GM12878 (cell line): Measurements from ENCODE around the gene POLA2. TPM values are rescaled to one million over a fixed set of nuclear protein-coding genes. Genes with fewer than 3 reads are reported as not detected.

Experiments
- ATAC-seq: fragments of 200-7000 bp; cut with Tn5 transposase; 3 replicates; pipeline ENCODE4 v1.9.1; 2020; ENCODE audit warnings: mild to moderate bottlenecking, moderate library complexity
- BruUV-seq: library from RNA; stranded (reverse); fragments of 400-500 nt; replicated peaks from 2 replicates; lab custom pipeline; 2021; lab: Mats Ljungman, UMichigan
- CTCF ChIA-PET: fragments of 300-600 bp; sonication (Branson Sonifier 250); formaldehyde crosslinking; extraction: SDS; loops from one replicate; lab custom pipeline; 2021; ENCODE audit warnings: inconsistent platforms; lab: Yijun Ruan, JAX
- POLR2A ChIA-PET: fragments of 350-600 bp; formaldehyde crosslinking; extraction: SDS; loops from one replicate; lab custom pipeline; 2021; ENCODE audit warnings: inconsistent platforms; lab: Charles Lee
- RAD21 ChIA-PET: fragments of 300-600 bp; sonication (Branson Sonifier 250); formaldehyde crosslinking; loops from one replicate; lab custom pipeline; 2023; ENCODE audit warnings: antibody characterized with exemption; ENCODE audit not compliant: unreplicated experiment; lab: Charles Lee
- SMC1A ChIA-PET: fragments of 300-600 bp; sonication (Branson Sonifier 250); formaldehyde crosslinking; loops from one replicate; lab custom pipeline; 2023; ENCODE audit not compliant: unreplicated experiment, uncharacterized antibody; lab: Charles Lee
- DNase-seq: peaks from one replicate; pipeline ENCODE4 v3.0.0-alpha.2; 2011; ENCODE audit warnings: low read depth, low spot score
- FAIRE-seq: peaks from 3 replicates; lab custom pipeline; 2011; peaks lifted over from hg19 to GRCh38; lab: Jason Lieb, UNC
- H2AFZ ChIP-seq: 2 replicates; pipeline ENCODE4 v1.6.0; 2011; ENCODE audit warnings: low read depth, low read length, control low read depth; ENCODE audit not compliant: control insufficient read depth
- H3K27ac ChIP-seq: 2 replicates; pipeline ENCODE4 v1.5.1; 2011; ENCODE audit warnings: control low read depth; ENCODE audit not compliant: control insufficient read depth, insufficient read depth
- H3K27me3 ChIP-seq, 2 experiments: replicated peaks in 1 of 2; 2 replicates each; pipeline versions ENCODE4 v1.6.0 to v1.6.1; 2011; ENCODE audit warnings: low read length in 1 of 2; ENCODE audit not compliant: control insufficient read depth in 2 of 2, insufficient read depth in 2 of 2
- H3K36me3 ChIP-seq, 2 experiments: 2 replicates each; pipeline ENCODE4 v1.5.1; 2011; ENCODE audit warnings: low read length in 1 of 2; ENCODE audit not compliant: control insufficient read depth in 2 of 2, insufficient read depth in 2 of 2
- H3K4me1 ChIP-seq: 2 replicates; pipeline ENCODE4 v1.6.1; 2011; ENCODE audit warnings: mild to moderate bottlenecking, low read length, moderate library complexity, mixed read lengths; ENCODE audit not compliant: control insufficient read depth, insufficient read depth
- H3K4me2 ChIP-seq: 2 replicates; pipeline ENCODE4 v1.6.0; 2011; ENCODE audit warnings: control low read depth; ENCODE audit not compliant: control insufficient read depth, insufficient read depth
- H3K4me3 ChIP-seq: fragments of 200-600 bp; sonication (generic); 2 replicates; pipeline ENCODE4 v1.5.1; 2016
- H3K79me2 ChIP-seq: 2 replicates; pipeline ENCODE4 v1.6.0; 2011; ENCODE audit warnings: low read length; ENCODE audit not compliant: control insufficient read depth, insufficient read depth
- H3K9ac ChIP-seq: 2 replicates; pipeline ENCODE4 v1.8.0; 2011; ENCODE audit warnings: low read length, control low read depth, mixed read lengths; ENCODE audit not compliant: control insufficient read depth, insufficient read depth
- H3K9me3 ChIP-seq: replicated peaks from 3 replicates; pipeline ENCODE4 v1.5.1; 2011; ENCODE audit warnings: mild to moderate bottlenecking, low read length; ENCODE audit not compliant: control insufficient read depth, insufficient read depth
- H4K20me1 ChIP-seq: 2 replicates; pipeline ENCODE4 v1.6.0; 2011; ENCODE audit not compliant: control insufficient read depth, insufficient read depth
- CBFB ChIP-seq: IDR thresholded peaks from 2 replicates; pipeline ENCODE4 v1.6.1; 2016; ENCODE audit warnings: antibody characterized with exemption, low read depth
- FOXM1 ChIP-seq: IDR thresholded peaks from 2 replicates; pipeline ENCODE4 v1.6.1; 2012; ENCODE audit warnings: low read depth, mild to moderate bottlenecking, inconsistent platforms, low read length, moderate library complexity
- RCOR1 ChIP-seq: conservative IDR thresholded peaks from 2 replicates; pipeline ENCODE4 v1.6.1; 2012; ENCODE audit warnings: low read depth, low read length, improper control_type of control experiment
- TBL1XR1 ChIP-seq: IDR thresholded peaks from 2 replicates; pipeline ENCODE4 v1.6.1; 2012; ENCODE audit warnings: low read depth, low read length, improper control_type of control experiment
- WGBS: methylation state at CpG from one replicate; pipeline ENCODE4 v1.1.6; 2016; ENCODE audit warnings: low lambda C conversion rate; ENCODE audit not compliant: insufficient replicate concordance, insufficient coverage; ENCODE audit errors: missing lambda C conversion rate; 5-methylcytosine and 5-hydroxymethylcytosine counted together
- in situ Hi-C: fragments of 300-500 bp; cut with MboI; formaldehyde crosslinking; loops from 9 replicates; pipeline ENCODE4 v1.14.3; 2018; ENCODE audit warnings: mixed read lengths
- intact Hi-C: fragments of 100-400 bp; cut with micrococcal nuclease; formaldehyde crosslinking; loops from one replicate; pipeline ENCODE4 v1.14.2; 2022; ENCODE audit not compliant: unreplicated experiment
- polyA plus RNA-seq, 11 experiments: library from polyadenylated mRNA; depleted of rRNA in 4 of 11; unstranded in 6 of 11; stranded (reverse) in 5 of 11; fragments of >200 nt; fragmentation: Nextera tagmentation in 4 of 11; fragmentation: Illumina TruSeq in 1 of 11; extraction: Ambion mirVana in 4 of 11; extraction: Trizol in 1 of 11; gene quantifications; 1 replicate in 1 of 11; 2 replicates in 10 of 11; pipeline versions ENCODE4 v1.2.1 to v1.2.3, GENCODE V29; 2011 to 2016; ENCODE audit warnings: inconsistent platforms in 2 of 11, missing spikeins in 2 of 11, low read depth in 1 of 11
- total RNA-seq, 4 experiments: library from RNA; depleted of rRNA in 3 of 4; stranded (reverse); fragments of >200 nt in 3 of 4; fragmentation: Illumina TruSeq in 1 of 4; extraction: Trizol in 1 of 4; gene quantifications; 2 replicates each; pipeline versions ENCODE4 v1.2.1 to v1.2.3, GENCODE V29; 2013 to 2021
- TF ChIP-seq, protein P1 (sequence below): fragments of 450-650 bp; IDR thresholded peaks from 2 replicates; pipeline ENCODE4 v1.6.1; 2017; ENCODE audit warnings: mild to moderate bottlenecking

The POLA2 gene
- total and polyA plus RNA-seq, 10 of the 15 experiments (the other 5 are each of a cell fraction or from before 2014, with no cell fraction given): 4.2 to 121 (median 56.2) TPM

DNA sequence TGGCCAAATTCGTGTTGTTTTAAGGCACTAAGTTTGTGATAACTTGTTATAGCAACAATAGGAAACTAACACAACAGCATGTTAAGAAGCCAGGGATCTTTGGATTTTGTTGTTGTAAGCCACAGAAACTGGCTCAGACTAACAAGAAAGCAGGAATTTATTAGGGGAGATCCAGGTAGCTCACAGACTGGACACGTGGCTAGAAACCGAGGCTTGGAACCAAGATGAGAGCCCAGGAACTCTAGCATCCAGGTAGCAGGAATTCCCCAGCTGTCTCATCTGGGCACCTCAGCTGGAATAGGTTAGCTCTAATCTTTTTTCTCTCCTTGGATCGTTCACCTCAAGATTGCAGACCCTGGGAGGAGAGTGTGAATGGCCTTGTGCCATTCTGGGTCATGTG is 24.9 kb downstream of the POLA2 start:
- no peaks in the 10 kb centered on the region for H3K27me3 ChIP-seq
- H3K4me1 ChIP-seq: peaks cover 15% of the 10 kb centered on the region
- no peaks in the 10 kb centered on the region for H3K79me2 ChIP-seq
- TF ChIP-seq, protein P1, sequence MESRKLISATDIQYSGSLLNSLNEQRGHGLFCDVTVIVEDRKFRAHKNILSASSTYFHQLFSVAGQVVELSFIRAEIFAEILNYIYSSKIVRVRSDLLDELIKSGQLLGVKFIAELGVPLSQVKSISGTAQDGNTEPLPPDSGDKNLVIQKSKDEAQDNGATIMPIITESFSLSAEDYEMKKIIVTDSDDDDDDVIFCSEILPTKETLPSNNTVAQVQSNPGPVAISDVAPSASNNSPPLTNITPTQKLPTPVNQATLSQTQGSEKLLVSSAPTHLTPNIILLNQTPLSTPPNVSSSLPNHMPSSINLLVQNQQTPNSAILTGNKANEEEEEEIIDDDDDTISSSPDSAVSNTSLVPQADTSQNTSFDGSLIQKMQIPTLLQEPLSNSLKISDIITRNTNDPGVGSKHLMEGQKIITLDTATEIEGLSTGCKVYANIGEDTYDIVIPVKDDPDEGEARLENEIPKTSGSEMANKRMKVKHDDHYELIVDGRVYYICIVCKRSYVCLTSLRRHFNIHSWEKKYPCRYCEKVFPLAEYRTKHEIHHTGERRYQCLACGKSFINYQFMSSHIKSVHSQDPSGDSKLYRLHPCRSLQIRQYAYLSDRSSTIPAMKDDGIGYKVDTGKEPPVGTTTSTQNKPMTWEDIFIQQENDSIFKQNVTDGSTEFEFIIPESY: no peak
- no peak for TF ChIP-seq RCOR1
- TF ChIP-seq FOXM1: no peak
- ChIA-PET CTCF (interaction anchor here (0.6 to 2.0 kb wide), 6 partner anchors 10 to 45 kb away, joined by 3 to 10 read pairs (median 6); no protein-coding TSS in a partner anchor), POLR2A (no interaction called here), RAD21 (interaction anchor here (1.1 kb wide), 1 partner anchor 30 kb away, joined by 3 read pairs; no protein-coding TSS in a partner anchor), SMC1A (interaction anchor here (0.7 to 2.5 kb wide), 2 partner anchors 10 to 11 kb away, joined by 5 to 6 read pairs; no protein-coding TSS in a partner anchor)
- FAIRE-seq (no peak), DNase-seq (no peak), ATAC-seq (no peak)
- no peak overlapping the region for H3K4me2 ChIP-seq
- no peaks in the 10 kb centered on the region for H4K20me1 ChIP-seq
- H3K9ac ChIP-seq: no peak overlapping the region
- H3K9me3 ChIP-seq: no peaks in the 10 kb centered on the region
- H3K4me3 ChIP-seq: no peak overlapping the region
- BruUV-seq: no TSS peak
- H2AFZ ChIP-seq: no peak overlapping the region
- intact Hi-C loops: no loop called here
- peaks cover 17 to 42% of the 10 kb centered on the region in 2 experiments for H3K36me3 ChIP-seq
- no peak overlapping the region for H3K27ac ChIP-seq
- in situ Hi-C loops: no loop called here
- 94% methylated on average over 4 of the region's 4 CpGs for WGBS

GRCh38 chr11:65287601-65288000 is 25.8 kb downstream of the POLA2 start:
- 100% methylated on average over 2 of the region's 2 CpGs for WGBS
- peaks cover 14 to 38% of the 10 kb centered on the region in 2 experiments for H3K36me3 ChIP-seq
- no peaks in the 10 kb centered on the region for H3K9me3 ChIP-seq
- POLR2A ChIA-PET: interaction anchor here (0.7 kb wide), 1 partner anchor 496 kb away, joined by 5 read pairs; no protein-coding TSS in a partner anchor
- RAD21 ChIA-PET: interaction anchor here (1.0 kb wide), 1 partner anchor 12 kb away, joined by 6 read pairs; no protein-coding TSS in a partner anchor
- no peaks in the 10 kb centered on the region for H3K27me3 ChIP-seq
- ATAC-seq (no peak), DNase-seq (no peak), FAIRE-seq (no peak)
- no TSS peak for BruUV-seq
- no peak overlapping the region for H3K4me2 ChIP-seq
- CTCF ChIA-PET: interaction anchor here (0.6 to 3.9 kb wide), 7 partner anchors 11 to 83 kb away, joined by 3 to 37 read pairs (median 5); partner anchors contain the start of gene CDC42EP2
- no peak for TF ChIP-seq CBFB
- TF ChIP-seq TBL1XR1: no peak
- no peak overlapping the region for H3K9ac ChIP-seq
- intact Hi-C loops (no loop called here), in situ Hi-C loops (no loop called here)
- H4K20me1 ChIP-seq: no peaks in the 10 kb centered on the region
- no peak overlapping the region for H3K4me3 ChIP-seq
- SMC1A ChIA-PET: interaction anchor here (2.1 to 2.5 kb wide), 2 partner anchors 11 to 13 kb away, joined by 6 read pairs; no protein-coding TSS in a partner anchor
- no peak overlapping the region for H2AFZ ChIP-seq
- H3K27ac ChIP-seq: no peak overlapping the region
- H3K4me1 ChIP-seq: peaks cover 16% of the 10 kb centered on the region
- H3K79me2 ChIP-seq: no peaks in the 10 kb centered on the region
